Gastrocnemius medialis (tissue), 4 donors: ENCODE measurements around the gene DNASE1L1. TPM values are rescaled to one million over a fixed set of nuclear protein-coding genes. Genes with fewer than 3 reads are reported as not detected.

Experiments used
- ATAC-seq, 2 donors: fragments of 150-250 bp; one replicate each; pipeline ENCODE4 v1.9.1; 2016
- DNase-seq, 2 donors: peaks; one replicate each; pipeline ENCODE4 v3.0.0-alpha.2; 2019
- H3K27ac ChIP-seq, 4 donors: fragments of 200-600 bp; sonication (generic); 1 replicate in 1 of 4; 2 replicates in 3 of 4; pipeline ENCODE4 v1.5.1; 2016 to 2018; ENCODE audit warnings: mild to moderate bottlenecking in 2 of 4, moderate library complexity in 1 of 4
- H3K27me3 ChIP-seq, 3 donors: fragments of 200-600 bp; sonication (generic) in 2 of 3; 1 replicate in 1 of 3; 2 replicates in 2 of 3; pipeline versions ENCODE4 v1.5.1 to v1.6.0; 2016 to 2019; ENCODE audit warnings: mild to moderate bottlenecking in 1 of 3, moderate library complexity in 1 of 3
- H3K36me3 ChIP-seq, 2 donors: fragments of 200-600 bp; sonication (generic) in 1 of 2; one replicate each; pipeline ENCODE4 v1.5.1; 2017 to 2018
- H3K4me1 ChIP-seq, 2 donors: fragments of 200-600 bp; sonication (generic) in 1 of 2; one replicate each; pipeline ENCODE4 v1.5.1; 2016 to 2017; ENCODE audit warnings: mild to moderate bottlenecking in 2 of 2
- H3K4me3 ChIP-seq, 4 donors: fragments of 200-600 bp; sonication (generic) in 3 of 4; 1 replicate in 1 of 4; 2 replicates in 3 of 4; pipeline ENCODE4 v1.5.1; 2016 to 2019; ENCODE audit warnings: mild to moderate bottlenecking in 2 of 4
- H3K9me3 ChIP-seq, 3 donors: fragments of 200-600 bp; sonication (generic) in 2 of 3; 1 replicate in 1 of 3; 2 replicates in 2 of 3; pipeline ENCODE4 v1.5.1; 2016 to 2019
- CTCF ChIP-seq, 5 experiments: fragments of 450-650 bp in 3 of 5; fragments of 200-600 bp in 2 of 5; sonication (generic) in 2 of 5; IDR thresholded peaks in 4 of 5; conservative IDR thresholded peaks in 1 of 5; 1 replicate in 4 of 5; 2 replicates in 1 of 5; pipeline ENCODE4 v1.5.1; 2016 to 2019; ENCODE audit warnings: antibody characterized with exemption in 5 of 5, mild to moderate bottlenecking in 3 of 5, moderate library complexity in 3 of 5
- POLR2A ChIP-seq, 2 donors: fragments of 450-650 bp; IDR thresholded peaks; one replicate each; pipeline ENCODE4 v1.6.1; 2017; ENCODE audit warnings: antibody characterized with exemption in 2 of 2, mild to moderate bottlenecking in 2 of 2, moderate library complexity in 2 of 2
- in situ Hi-C, 4 donors: fragments of 200-750 bp; cut with MboI; loops; one replicate each; pipeline versions ENCODE4 v1.15.0 to v1.8.0; 2017; ENCODE audit warnings: low sequenced_read_pairs in 4 of 4
- intact Hi-C: fragments of 100-400 bp; cut with DNase I; formaldehyde crosslinking; loops from one replicate; pipeline ENCODE4 v1.15.1; 2023; ENCODE audit warnings: low total_unique reads
- total RNA-seq, 4 donors: library from RNA; depleted of rRNA; stranded (reverse); fragments of >200 nt; gene quantifications; one replicate each; pipeline versions ENCODE4 v1.1.0 to v1.2.3, GENCODE V29; 2016

The DNASE1L1 gene
- total RNA-seq, 4 donors from 2014 or later: 88.4 to 148 (median 116) TPM

DNA sequence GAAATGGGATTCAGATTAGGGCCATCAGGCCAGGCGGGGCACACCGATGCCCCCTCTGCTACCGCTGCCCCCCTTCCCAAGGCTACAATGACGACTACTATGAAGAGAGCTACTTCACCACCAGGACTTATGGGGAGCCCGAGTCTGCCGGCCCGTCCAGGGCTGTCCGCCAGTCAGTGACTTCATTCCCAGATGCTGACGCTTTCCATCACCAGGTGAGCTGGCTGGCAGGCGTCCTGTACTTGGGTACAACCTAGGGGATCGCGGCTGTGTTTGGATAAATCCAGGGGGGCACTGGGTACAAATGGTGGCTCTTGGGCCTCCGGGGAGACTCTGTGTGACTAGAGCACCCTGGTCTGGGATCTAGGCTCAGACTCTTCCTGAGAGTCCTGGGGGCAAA is 28.9 kb downstream of the DNASE1L1 start:
- Histone ChIP-seq H3K36me3 (no peaks in the 10 kb centered on the region), H3K4me1 (peaks cover 4 to 10% of the 10 kb centered on the region in 2 donors), H3K9me3 (no peaks in the 10 kb centered on the region), H3K27me3 (no peaks in the 10 kb centered on the region), H3K27ac (peak overlapping the region; percentile 83 to 96 (median 96)), H3K4me3 (peak overlapping the region; percentile 61 to 84 (median 68))
- ATAC-seq: no peak
- in situ Hi-C loops: no loop called here
- TF ChIP-seq CTCF (IDR thresholded peaks at IDR 0.05 in 4 of 5, conservative IDR thresholded peaks at IDR 0.05 in 1 of 5): no peak
- TF ChIP-seq POLR2A (IDR thresholded peaks at IDR 0.05): no peak
- intact Hi-C loops: no loop called here
- DNase-seq: no peak

DNA sequence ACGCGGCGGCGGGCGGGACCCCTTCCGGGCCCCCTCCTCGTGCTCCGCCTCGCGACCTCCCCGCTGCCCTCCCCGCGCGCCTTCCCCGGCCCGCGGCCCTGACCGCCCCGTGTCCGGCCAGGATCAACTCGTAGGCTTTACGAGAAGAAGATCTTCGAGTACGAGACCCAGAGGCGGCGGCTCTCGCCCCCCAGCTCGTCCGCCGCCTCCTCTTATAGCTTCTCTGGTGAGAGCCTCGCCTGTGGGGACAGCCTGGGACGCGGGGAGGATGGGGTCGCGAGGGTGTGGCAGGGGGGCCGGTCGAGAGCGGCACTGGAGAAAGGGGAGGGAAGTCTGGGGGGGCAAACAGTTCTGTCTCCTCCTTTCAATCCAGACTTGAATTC is 29.5 kb downstream of the DNASE1L1 start:
- H3K9me3 ChIP-seq: no peaks in the 10 kb centered on the region
- ATAC-seq: no peak
- no peaks in the 10 kb centered on the region for H3K27me3 ChIP-seq
- DNase-seq: no peak
- peak overlapping the region; percentile 83 to 96 (median 96) for H3K27ac ChIP-seq
- intact Hi-C loops: loop anchor here (5.0 to 10.0 kb wide), 4 partner anchors 165 to 585 kb away; partner anchors contain the start of genes G6PD, HCFC1, IDH3G and IKBKG
- H3K36me3 ChIP-seq: no peaks in the 10 kb centered on the region
- TF ChIP-seq CTCF (IDR thresholded peaks at IDR 0.05 in 4 of 5, conservative IDR thresholded peaks at IDR 0.05 in 1 of 5) (no peak), POLR2A (IDR thresholded peaks at IDR 0.05) (no peak)
- in situ Hi-C loops: no loop called here
- H3K4me3 ChIP-seq: peak overlapping the region; percentile 61 to 84 (median 68)
- H3K4me1 ChIP-seq: peaks cover 4 to 10% of the 10 kb centered on the region in 2 donors

DNA sequence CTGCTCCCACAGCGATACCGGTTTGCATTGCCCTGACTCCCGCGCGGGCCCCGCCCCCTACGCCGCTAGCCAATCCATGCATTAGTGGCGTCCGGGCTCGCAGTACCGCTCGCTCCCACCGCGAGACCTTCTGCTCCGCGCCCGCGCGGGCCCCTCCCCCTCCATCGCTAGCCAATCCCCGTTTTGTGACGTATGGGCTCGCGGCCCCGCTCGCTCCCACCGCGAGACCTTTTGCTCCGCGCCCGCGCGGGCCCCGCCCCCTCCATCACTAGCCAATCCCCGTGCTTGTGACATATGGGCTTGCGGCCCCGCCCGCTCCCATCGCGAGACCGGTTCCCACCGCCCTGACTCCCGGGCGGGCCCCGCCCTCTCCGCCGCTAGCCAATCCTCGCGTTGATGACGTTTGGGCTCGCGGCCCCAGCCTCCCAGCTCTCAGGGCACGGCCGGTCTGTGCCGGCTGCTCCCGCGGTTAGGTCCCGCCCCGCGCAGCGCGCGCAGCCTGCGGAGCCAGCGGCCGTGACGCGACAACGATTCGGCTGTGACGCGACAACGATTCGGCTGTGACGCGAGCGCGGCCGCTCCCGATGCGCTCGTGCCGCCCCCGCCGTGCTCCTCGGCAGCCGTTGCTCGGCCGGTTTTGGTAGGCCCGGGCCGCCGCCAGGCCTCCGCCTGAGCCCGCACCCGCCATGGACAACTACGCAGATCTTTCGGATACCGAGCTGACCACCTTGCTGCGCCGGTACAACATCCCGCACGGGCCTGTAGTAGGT is 30.1 kb downstream of the DNASE1L1 start, which contains the start of gene EMD:
TSS of gene EMD (plus strand) at position 497 of the 770 bp plus-strand sequence. CDS start at position 687, 190 bp downstream.
- ATAC-seq: peak; percentile 79 to 84
- H3K36me3 ChIP-seq: no peaks in the 10 kb centered on the region
- peak; percentile 95 to 98 for DNase-seq
- H3K4me1 ChIP-seq: peaks cover 5 to 13% of the 10 kb centered on the region in 2 donors
- no peaks in the 10 kb centered on the region for H3K9me3 ChIP-seq
- peak within 1 kb of the TSS; percentile 67 to 84 (median 69) for H3K4me3 ChIP-seq
- intact Hi-C loops (loop anchor here (5.0 to 10.0 kb wide), 4 partner anchors 166 to 584 kb away; partner anchors contain the start of genes G6PD, HCFC1, IDH3G and IKBKG), in situ Hi-C loops (no loop called here)
- H3K27ac ChIP-seq: peak within 1 kb of the TSS; percentile 87 to 99 (median 96)
- no peaks in the 10 kb centered on the region for H3K27me3 ChIP-seq
- TF ChIP-seq CTCF (IDR thresholded peaks at IDR 0.05 in 4 of 5, conservative IDR thresholded peaks at IDR 0.05 in 1 of 5): peak in 1 of 5 experiments; percentile 5
- TF ChIP-seq POLR2A (IDR thresholded peaks at IDR 0.05): peak; percentile 89 to 93

DNA sequence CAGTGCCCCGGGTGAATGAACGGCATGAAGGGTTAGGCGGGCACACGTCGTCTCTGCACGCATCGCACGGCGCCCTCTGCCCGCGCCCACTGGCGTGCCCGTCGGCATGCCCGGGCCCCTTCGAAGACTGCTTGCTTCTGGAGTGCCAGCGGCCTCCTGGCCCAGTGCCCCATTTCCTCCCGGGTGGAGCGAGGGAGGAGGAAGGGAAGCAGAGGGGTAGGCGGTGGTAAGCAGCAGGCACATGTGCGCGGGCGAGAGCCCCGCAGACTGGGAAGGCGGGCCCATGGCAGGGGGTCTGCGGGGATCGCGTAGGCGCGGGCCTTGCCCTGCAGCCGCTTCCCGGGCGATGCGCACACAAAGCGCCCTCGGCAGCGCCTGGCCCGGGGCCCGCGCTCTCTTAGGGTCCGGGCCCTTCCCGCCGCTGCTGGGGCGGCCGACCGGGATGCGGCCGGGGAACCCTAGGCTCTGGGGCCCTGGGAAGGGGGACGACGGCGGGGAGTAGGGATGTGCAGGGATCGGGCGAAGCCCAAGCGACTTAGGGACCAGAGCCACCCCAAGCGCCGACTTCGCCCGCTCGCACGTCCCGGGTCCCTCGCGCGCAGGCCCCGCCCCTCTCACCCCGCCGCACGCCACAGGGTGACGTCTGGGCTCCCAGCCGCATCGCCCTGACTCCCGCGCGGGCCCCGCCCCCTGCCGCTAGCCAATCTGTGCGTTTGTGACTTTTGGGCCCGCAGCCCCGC is 30.8 kb downstream of the DNASE1L1 start:
- Histone ChIP-seq H3K4me3 (peak overlapping the region; percentile 46 to 69 (median 57)), H3K4me1 (peaks cover 8 to 18% of the 10 kb centered on the region in 2 donors), H3K27me3 (no peaks in the 10 kb centered on the region), H3K27ac (peak overlapping the region; percentile 87 to 99 (median 90)), H3K36me3 (no peaks in the 10 kb centered on the region), H3K9me3 (no peaks in the 10 kb centered on the region)
- in situ Hi-C loops: no loop called here
- intact Hi-C loops: loop anchor here (5.0 to 10.0 kb wide), 4 partner anchors 167 to 583 kb away; partner anchors contain the start of genes G6PD, HCFC1, IDH3G and IKBKG
- peak; percentile 11 to 70 for ATAC-seq
- peak in 1 of 2 donors; percentile 52 for DNase-seq
- TF ChIP-seq CTCF (IDR thresholded peaks at IDR 0.05 in 4 of 5, conservative IDR thresholded peaks at IDR 0.05 in 1 of 5) (no peak), POLR2A (IDR thresholded peaks at IDR 0.05) (peak; percentile 86)
